GM12878 (cell line): ENCODE data around the gene MPHOSPH9. TPM values are rescaled to one million over a fixed set of nuclear protein-coding genes. Genes with fewer than 3 reads are reported as not detected.

ENCODE experiments used
- ATAC-seq: fragments of 200-7000 bp; cut with Tn5 transposase; 3 replicates; pipeline ENCODE4 v1.9.1; 2020; ENCODE audit warnings: mild to moderate bottlenecking, moderate library complexity
- BruUV-seq: library from RNA; stranded (reverse); fragments of 400-500 nt; replicated peaks from 2 replicates; lab custom pipeline; 2021; lab: Mats Ljungman, UMichigan
- CTCF ChIA-PET: fragments of 300-600 bp; sonication (Branson Sonifier 250); formaldehyde crosslinking; extraction: SDS; loops from one replicate; lab custom pipeline; 2021; ENCODE audit warnings: inconsistent platforms; lab: Yijun Ruan, JAX
- POLR2A ChIA-PET: fragments of 350-600 bp; formaldehyde crosslinking; extraction: SDS; loops from one replicate; lab custom pipeline; 2021; ENCODE audit warnings: inconsistent platforms; lab: Charles Lee
- RAD21 ChIA-PET: fragments of 300-600 bp; sonication (Branson Sonifier 250); formaldehyde crosslinking; loops from one replicate; lab custom pipeline; 2023; ENCODE audit warnings: antibody characterized with exemption; ENCODE audit not compliant: unreplicated experiment; lab: Charles Lee
- SMC1A ChIA-PET: fragments of 300-600 bp; sonication (Branson Sonifier 250); formaldehyde crosslinking; loops from one replicate; lab custom pipeline; 2023; ENCODE audit not compliant: unreplicated experiment, uncharacterized antibody; lab: Charles Lee
- DNase-seq: peaks from one replicate; pipeline ENCODE4 v3.0.0-alpha.2; 2011; ENCODE audit warnings: low read depth, low spot score
- FAIRE-seq: peaks from 3 replicates; lab custom pipeline; 2011; peaks lifted over from hg19 to GRCh38; lab: Jason Lieb, UNC
- H2AFZ ChIP-seq: 2 replicates; pipeline ENCODE4 v1.6.0; 2011; ENCODE audit warnings: low read depth, low read length, control low read depth; ENCODE audit not compliant: control insufficient read depth
- H3K27ac ChIP-seq: 2 replicates; pipeline ENCODE4 v1.5.1; 2011; ENCODE audit warnings: control low read depth; ENCODE audit not compliant: control insufficient read depth, insufficient read depth
- H3K27me3 ChIP-seq, 2 experiments: replicated peaks in 1 of 2; 2 replicates each; pipeline versions ENCODE4 v1.6.0 to v1.6.1; 2011; ENCODE audit warnings: low read length in 1 of 2; ENCODE audit not compliant: control insufficient read depth in 2 of 2, insufficient read depth in 2 of 2
- H3K36me3 ChIP-seq, 2 experiments: 2 replicates each; pipeline ENCODE4 v1.5.1; 2011; ENCODE audit warnings: low read length in 1 of 2; ENCODE audit not compliant: control insufficient read depth in 2 of 2, insufficient read depth in 2 of 2
- H3K4me1 ChIP-seq: 2 replicates; pipeline ENCODE4 v1.6.1; 2011; ENCODE audit warnings: mild to moderate bottlenecking, low read length, moderate library complexity, mixed read lengths; ENCODE audit not compliant: control insufficient read depth, insufficient read depth
- H3K4me2 ChIP-seq: 2 replicates; pipeline ENCODE4 v1.6.0; 2011; ENCODE audit warnings: control low read depth; ENCODE audit not compliant: control insufficient read depth, insufficient read depth
- H3K4me3 ChIP-seq: fragments of 200-600 bp; sonication (generic); 2 replicates; pipeline ENCODE4 v1.5.1; 2016
- H3K79me2 ChIP-seq: 2 replicates; pipeline ENCODE4 v1.6.0; 2011; ENCODE audit warnings: low read length; ENCODE audit not compliant: control insufficient read depth, insufficient read depth
- H3K9ac ChIP-seq: 2 replicates; pipeline ENCODE4 v1.8.0; 2011; ENCODE audit warnings: low read length, control low read depth, mixed read lengths; ENCODE audit not compliant: control insufficient read depth, insufficient read depth
- H3K9me3 ChIP-seq: replicated peaks from 3 replicates; pipeline ENCODE4 v1.5.1; 2011; ENCODE audit warnings: mild to moderate bottlenecking, low read length; ENCODE audit not compliant: control insufficient read depth, insufficient read depth
- H4K20me1 ChIP-seq: 2 replicates; pipeline ENCODE4 v1.6.0; 2011; ENCODE audit not compliant: control insufficient read depth, insufficient read depth
- CREB1 ChIP-seq: IDR thresholded peaks from 2 replicates; pipeline ENCODE4 v1.6.1; 2012; ENCODE audit warnings: low read depth, mild to moderate bottlenecking, inconsistent platforms
- E2F8 ChIP-seq: fragments of 450-650 bp; IDR thresholded peaks from 2 replicates; pipeline ENCODE4 v1.6.1; 2018; ENCODE audit warnings: mild to moderate bottlenecking, low read depth, moderate library complexity; ENCODE audit not compliant: partially characterized antibody
- ESRRA ChIP-seq: IDR thresholded peaks from 2 replicates; pipeline ENCODE4 v1.6.1; 2012; ENCODE audit warnings: mild to moderate bottlenecking, low read length, improper control_type of control experiment
- IKZF2 ChIP-seq, 2 experiments: fragments of 450-650 bp; IDR thresholded peaks; 2 replicates each; pipeline ENCODE4 v1.6.1; 2017; ENCODE audit warnings: mild to moderate bottlenecking in 2 of 2, moderate library complexity in 2 of 2
- JUND ChIP-seq: IDR thresholded peaks from 2 replicates; pipeline ENCODE4 v1.6.1; 2012; ENCODE audit warnings: low read depth, mild to moderate bottlenecking, low read length, improper control_type of control experiment, moderate library complexity
- MEF2B ChIP-seq: fragments of 450-650 bp; IDR thresholded peaks from 2 replicates; pipeline ENCODE4 v1.6.1; 2018; ENCODE audit warnings: mild to moderate bottlenecking, moderate library complexity; ENCODE audit not compliant: partially characterized antibody, poor library complexity, severe bottlenecking
- NR2F1 ChIP-seq: fragments of 450-650 bp; conservative IDR thresholded peaks from 2 replicates; pipeline ENCODE4 v1.6.1; 2017; ENCODE audit warnings: mild to moderate bottlenecking
- RFX5 ChIP-seq: IDR thresholded peaks from 2 replicates; pipeline ENCODE4 v1.6.1; 2011; ENCODE audit warnings: low read depth, low read length, improper control_type of control experiment
- SUPT20H ChIP-seq: IDR thresholded peaks from 2 replicates; pipeline ENCODE4 v1.6.1; 2011; ENCODE audit warnings: low read depth, mild to moderate bottlenecking, low read length, moderate library complexity, borderline replicate concordance; ENCODE audit not compliant: control insufficient read depth
- TARDBP ChIP-seq: IDR thresholded peaks from 2 replicates; pipeline ENCODE4 v1.6.1; 2016; ENCODE audit warnings: borderline replicate concordance
- TBL1XR1 ChIP-seq: IDR thresholded peaks from 2 replicates; pipeline ENCODE4 v1.6.1; 2012; ENCODE audit warnings: low read depth, low read length, improper control_type of control experiment
- ZBTB40 ChIP-seq: fragments of 450-650 bp; IDR thresholded peaks from 2 replicates; pipeline ENCODE4 v1.6.1; 2016; ENCODE audit warnings: mild to moderate bottlenecking, moderate library complexity, borderline replicate concordance
- ZNF24 ChIP-seq: fragments of 450-650 bp; IDR thresholded peaks from 2 replicates; pipeline ENCODE4 v1.6.1; 2017; ENCODE audit warnings: antibody characterized with exemption, mild to moderate bottlenecking
- ZNF622 ChIP-seq: fragments of 450-650 bp; IDR thresholded peaks from 2 replicates; pipeline ENCODE4 v1.6.1; 2017; ENCODE audit warnings: mild to moderate bottlenecking, inconsistent platforms
- WGBS: methylation state at CpG from one replicate; pipeline ENCODE4 v1.1.6; 2016; ENCODE audit warnings: low lambda C conversion rate; ENCODE audit not compliant: insufficient replicate concordance, insufficient coverage; ENCODE audit errors: missing lambda C conversion rate; 5-methylcytosine and 5-hydroxymethylcytosine counted together
- in situ Hi-C: fragments of 300-500 bp; cut with MboI; formaldehyde crosslinking; loops from 9 replicates; pipeline ENCODE4 v1.14.3; 2018; ENCODE audit warnings: mixed read lengths
- intact Hi-C: fragments of 100-400 bp; cut with micrococcal nuclease; formaldehyde crosslinking; loops from one replicate; pipeline ENCODE4 v1.14.2; 2022; ENCODE audit not compliant: unreplicated experiment
- polyA plus RNA-seq, 11 experiments: library from polyadenylated mRNA; depleted of rRNA in 4 of 11; unstranded in 6 of 11; stranded (reverse) in 5 of 11; fragments of >200 nt; fragmentation: Nextera tagmentation in 4 of 11; fragmentation: Illumina TruSeq in 1 of 11; extraction: Ambion mirVana in 4 of 11; extraction: Trizol in 1 of 11; gene quantifications; 1 replicate in 1 of 11; 2 replicates in 10 of 11; pipeline versions ENCODE4 v1.2.1 to v1.2.3, GENCODE V29; 2011 to 2016; ENCODE audit warnings: inconsistent platforms in 2 of 11, missing spikeins in 2 of 11, low read depth in 1 of 11
- total RNA-seq, 4 experiments: library from RNA; depleted of rRNA in 3 of 4; stranded (reverse); fragments of >200 nt in 3 of 4; fragmentation: Illumina TruSeq in 1 of 4; extraction: Trizol in 1 of 4; gene quantifications; 2 replicates each; pipeline versions ENCODE4 v1.2.1 to v1.2.3, GENCODE V29; 2013 to 2021
- TF ChIP-seq, protein P1 (sequence below): fragments of 450-650 bp; IDR thresholded peaks from 2 replicates; pipeline ENCODE4 v1.6.1; 2016; ENCODE audit warnings: mild to moderate bottlenecking

The MPHOSPH9 gene
- total and polyA plus RNA-seq, 10 of the 15 experiments (the other 5 are each of a cell fraction or from before 2014, with no cell fraction given), result 11.5 to 72.2 (median 45.7) TPM

DNA sequence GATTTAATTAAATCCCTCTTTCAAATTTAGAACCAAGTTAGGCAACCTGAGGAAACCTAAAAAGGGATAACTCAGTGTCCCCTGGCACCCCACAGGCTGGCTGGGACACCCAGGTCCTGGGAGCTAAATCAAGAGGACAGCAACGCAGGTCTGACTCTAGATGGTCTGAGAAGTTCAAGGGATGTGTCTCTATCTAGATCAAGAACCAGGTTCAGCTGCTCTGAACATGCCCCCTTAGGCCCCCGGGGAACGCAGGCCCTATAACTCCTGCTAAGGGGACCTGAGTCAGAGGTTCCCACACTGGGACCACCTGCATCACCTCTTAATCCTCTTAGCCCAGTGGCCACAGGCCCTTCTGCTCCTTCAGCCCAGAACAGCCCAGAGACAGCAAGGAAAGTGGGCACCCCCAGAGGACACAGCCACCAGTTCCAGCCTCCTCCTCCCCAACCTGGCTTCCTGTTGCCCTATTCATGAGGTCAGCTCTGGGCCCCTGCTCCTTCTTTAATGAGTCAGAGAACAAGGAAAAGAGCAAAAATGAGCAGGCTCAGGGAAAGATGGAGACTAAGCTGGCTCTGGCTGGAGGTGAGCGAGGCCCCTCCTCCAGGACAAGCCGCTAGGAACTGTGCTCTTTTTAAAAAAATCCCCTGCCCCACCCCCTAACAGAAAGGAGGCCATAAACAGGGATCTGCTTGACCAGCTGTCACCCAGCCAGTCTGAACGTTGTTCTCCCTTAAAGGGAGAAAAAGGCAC is 92.8 kb downstream of the MPHOSPH9 start:
- no TSS peak for BruUV-seq
- no peaks in the 10 kb centered on the region for H4K20me1 ChIP-seq
- RAD21 ChIA-PET, result no interaction called here
- POLR2A ChIA-PET, result no interaction called here
- SMC1A ChIA-PET, result no interaction called here
- in situ Hi-C loops, result no loop called here
- no peak overlapping the region for H3K4me2 ChIP-seq
- TF ChIP-seq JUND (no peak), TBL1XR1 (no peak), CREB1 (no peak), TARDBP (no peak), MEF2B (no peak), ZNF622 (no peak), ZBTB40 (no peak), E2F8 (no peak), IKZF2 (IDR thresholded peaks at IDR 0.05) (no peak), ZNF24 (no peak), NR2F1 (no peak), ESRRA (no peak), RFX5 (no peak), SUPT20H (no peak)
- TF ChIP-seq, protein P1, sequence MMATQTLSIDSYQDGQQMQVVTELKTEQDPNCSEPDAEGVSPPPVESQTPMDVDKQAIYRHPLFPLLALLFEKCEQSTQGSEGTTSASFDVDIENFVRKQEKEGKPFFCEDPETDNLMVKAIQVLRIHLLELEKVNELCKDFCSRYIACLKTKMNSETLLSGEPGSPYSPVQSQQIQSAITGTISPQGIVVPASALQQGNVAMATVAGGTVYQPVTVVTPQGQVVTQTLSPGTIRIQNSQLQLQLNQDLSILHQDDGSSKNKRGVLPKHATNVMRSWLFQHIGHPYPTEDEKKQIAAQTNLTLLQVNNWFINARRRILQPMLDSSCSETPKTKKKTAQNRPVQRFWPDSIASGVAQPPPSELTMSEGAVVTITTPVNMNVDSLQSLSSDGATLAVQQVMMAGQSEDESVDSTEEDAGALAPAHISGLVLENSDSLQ, result no peak
- FAIRE-seq, result no peak
- H2AFZ ChIP-seq, result no peak overlapping the region
- no peaks in the 10 kb centered on the region for H3K79me2 ChIP-seq
- H3K4me3 ChIP-seq, result no peak overlapping the region
- ATAC-seq, result no peak
- no peaks in the 10 kb centered on the region for H3K9me3 ChIP-seq
- H3K9ac ChIP-seq, result no peak overlapping the region
- no peak overlapping the region for H3K27ac ChIP-seq
- no peak for DNase-seq
- H3K27me3 ChIP-seq, result no peaks in the 10 kb centered on the region
- CTCF ChIA-PET, result no interaction called here
- intact Hi-C loops, result no loop called here
- no peaks in the 10 kb centered on the region for H3K4me1 ChIP-seq
- H3K36me3 ChIP-seq, result no peaks in the 10 kb centered on the region
- 46% methylated on average over 6 of the region's 6 CpGs for WGBS
